Measurements from ENCODE around the gene GCC2.
"Not testable (repeated sequence)": the region's sequence is repeated elsewhere in the genome, so short reads cannot be mapped to it uniquely, and the experiment has no call there.

DNA sequence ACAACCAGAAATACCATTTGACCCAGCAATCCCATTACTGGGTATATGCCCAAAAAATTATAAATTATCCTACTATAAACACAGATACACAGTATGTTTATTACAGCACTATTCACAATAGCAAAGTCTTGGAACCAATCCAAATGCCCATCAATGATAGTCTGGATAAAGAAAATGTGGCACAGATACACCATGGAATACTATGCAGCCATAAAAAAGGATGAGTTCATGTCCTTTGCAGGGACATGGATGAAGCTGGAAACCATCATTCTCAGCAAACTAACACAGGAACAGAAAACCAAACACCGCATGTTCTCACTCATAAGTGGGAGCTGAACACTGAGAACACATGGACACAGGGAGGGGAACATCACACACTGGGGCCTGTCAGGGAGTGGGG, 13.4 kb upstream of the GCC2 start:
- not testable (repeated sequence) for TF ChIP-seq POLR2A (IDR thresholded peaks at IDR 0.05)
- TF ChIP-seq, protein P1, sequence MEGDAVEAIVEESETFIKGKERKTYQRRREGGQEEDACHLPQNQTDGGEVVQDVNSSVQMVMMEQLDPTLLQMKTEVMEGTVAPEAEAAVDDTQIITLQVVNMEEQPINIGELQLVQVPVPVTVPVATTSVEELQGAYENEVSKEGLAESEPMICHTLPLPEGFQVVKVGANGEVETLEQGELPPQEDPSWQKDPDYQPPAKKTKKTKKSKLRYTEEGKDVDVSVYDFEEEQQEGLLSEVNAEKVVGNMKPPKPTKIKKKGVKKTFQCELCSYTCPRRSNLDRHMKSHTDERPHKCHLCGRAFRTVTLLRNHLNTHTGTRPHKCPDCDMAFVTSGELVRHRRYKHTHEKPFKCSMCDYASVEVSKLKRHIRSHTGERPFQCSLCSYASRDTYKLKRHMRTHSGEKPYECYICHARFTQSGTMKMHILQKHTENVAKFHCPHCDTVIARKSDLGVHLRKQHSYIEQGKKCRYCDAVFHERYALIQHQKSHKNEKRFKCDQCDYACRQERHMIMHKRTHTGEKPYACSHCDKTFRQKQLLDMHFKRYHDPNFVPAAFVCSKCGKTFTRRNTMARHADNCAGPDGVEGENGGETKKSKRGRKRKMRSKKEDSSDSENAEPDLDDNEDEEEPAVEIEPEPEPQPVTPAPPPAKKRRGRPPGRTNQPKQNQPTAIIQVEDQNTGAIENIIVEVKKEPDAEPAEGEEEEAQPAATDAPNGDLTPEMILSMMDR (IDR thresholded peaks at IDR 0.05): not testable (repeated sequence)

Measured in tibial nerve (tissue), 3 donors.